BE2C (cell line): ENCODE data around the gene GNAZ.

Experiments used
- DNase-seq: peaks from one replicate; pipeline ENCODE4 v3.0.0-alpha.2; 2020
- H3K27me3 ChIP-seq: fragments of 250-450 bp; sonication (Bioruptor Pico); 2 replicates; pipeline ENCODE4 v1.5.1; 2020; ENCODE audit warnings: mild to moderate bottlenecking
- H3K36me3 ChIP-seq: fragments of 250-450 bp; sonication (Bioruptor Pico); 2 replicates; pipeline ENCODE4 v1.5.1; 2020; ENCODE audit warnings: mild to moderate bottlenecking
- H3K4me1 ChIP-seq: fragments of 250-450 bp; sonication (Bioruptor Pico); 2 replicates; pipeline ENCODE4 v1.5.1; 2020
- H3K4me3 ChIP-seq: 2 replicates; pipeline ENCODE4 v1.5.1; 2011; ENCODE audit warnings: low read depth, low read length
- H3K9me3 ChIP-seq: fragments of 250-450 bp; sonication (Bioruptor Pico); 2 replicates; pipeline ENCODE4 v1.5.1; 2020
- CTCF ChIP-seq: IDR thresholded peaks from 2 replicates; pipeline ENCODE4 v1.5.1; 2012; ENCODE audit warnings: mild to moderate bottlenecking, low read depth, low read length

The GNAZ gene

GRCh38 chr22:23124611-23125511 lies 54.5 kb downstream of the GNAZ start:
- TF ChIP-seq CTCF, result no peak
- Histone ChIP-seq H3K4me1 (no peaks in the 10 kb centered on the region), H3K36me3 (no peaks in the 10 kb centered on the region), H3K9me3 (no peaks in the 10 kb centered on the region), H3K4me3 (no peak overlapping the region), H3K27me3 (no peaks in the 10 kb centered on the region)
- no peak for DNase-seq

GRCh38 chr22:23125512-23126103 lies 55.3 kb downstream of the GNAZ start:
- H3K4me3 ChIP-seq, result no peak overlapping the region
- no peaks in the 10 kb centered on the region for H3K36me3 ChIP-seq
- H3K4me1 ChIP-seq, result no peaks in the 10 kb centered on the region
- no peaks in the 10 kb centered on the region for H3K9me3 ChIP-seq
- TF ChIP-seq CTCF, result no peak
- no peaks in the 10 kb centered on the region for H3K27me3 ChIP-seq
- no peak for DNase-seq

GRCh38 chr22:23126165-23127054 lies 56.1 kb downstream of the GNAZ start:
- Histone ChIP-seq H3K27me3 (no peaks in the 10 kb centered on the region), H3K4me1 (no peaks in the 10 kb centered on the region), H3K4me3 (no peak overlapping the region), H3K36me3 (no peaks in the 10 kb centered on the region), H3K9me3 (no peaks in the 10 kb centered on the region)
- TF ChIP-seq CTCF, result no peak
- DNase-seq, result no peak

GRCh38 chr22:23127055-23127756 lies 56.9 kb downstream of the GNAZ start:
- Histone ChIP-seq H3K9me3 (no peaks in the 10 kb centered on the region), H3K4me1 (no peaks in the 10 kb centered on the region), H3K36me3 (no peaks in the 10 kb centered on the region), H3K27me3 (no peaks in the 10 kb centered on the region), H3K4me3 (no peak overlapping the region)
- TF ChIP-seq CTCF, result no peak
- DNase-seq, result no peak

GRCh38 chr22:23127788-23128187 lies 57.5 kb downstream of the GNAZ start:
- Histone ChIP-seq H3K9me3 (no peaks in the 10 kb centered on the region), H3K27me3 (no peaks in the 10 kb centered on the region), H3K4me1 (no peaks in the 10 kb centered on the region), H3K4me3 (no peak overlapping the region), H3K36me3 (no peaks in the 10 kb centered on the region)
- no peak for TF ChIP-seq CTCF
- DNase-seq, result no peak
